Mucosa of gallbladder (tissue), 1 donor: ENCODE data around the gene TLCD1. TPM values are rescaled to one million over a fixed set of nuclear protein-coding genes. Genes with fewer than 3 reads are reported as not detected.
"Not testable (repeated sequence)": the region's sequence is repeated elsewhere in the genome, so short reads cannot be mapped to it uniquely, and the experiment has no call there.

ENCODE experiments used
- DNase-seq: peaks from one replicate; pipeline ENCODE4 v3.0.0-alpha.2; 2020; ENCODE audit warnings: low spot score
- total RNA-seq: library from RNA; stranded (reverse); gene quantifications from one replicate; pipeline ENCODE4 v1.2.1, GENCODE V29; 2021
- donor health status: DM: no; HTN: no; CAD: no.

TLCD1 gene
- total RNA-seq, 1 donor from 2014 or later, result 6.3 TPM

DNA sequence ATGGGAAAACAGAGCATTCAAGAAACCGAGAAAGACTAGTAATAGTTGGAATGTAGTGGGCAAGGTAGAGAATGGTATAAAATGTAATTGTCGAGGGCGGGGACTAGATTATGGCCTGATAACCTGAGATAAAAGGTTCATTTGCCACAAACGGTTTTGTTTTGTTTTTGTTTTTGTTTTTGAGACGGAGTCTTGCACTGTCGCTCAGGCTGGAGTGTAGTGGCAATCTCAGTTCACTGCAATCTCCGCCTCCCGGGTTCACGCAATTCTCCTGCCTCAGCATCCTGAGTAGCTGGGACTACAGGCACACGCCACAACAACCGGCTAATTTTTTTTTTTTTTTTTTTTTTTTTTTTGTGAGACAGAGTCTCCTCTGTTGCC, 3.9 kb upstream of the TLCD1 start:
- no peak for DNase-seq

- DNase-seq, result peak; percentile 97
Measured at GRCh38 chr17:28728364-28729200, 2.5 kb upstream of the TLCD1 start, which contains the start of gene NEK8. Gene NEK8 (plus strand): TSS chr17:28728788. CDS start chr17:28728814, 26 bp downstream.

GRCh38 chr17:28726627-28727491, 826 bp upstream of the TLCD1 start:
- peak; percentile 94 for DNase-seq

DNA sequence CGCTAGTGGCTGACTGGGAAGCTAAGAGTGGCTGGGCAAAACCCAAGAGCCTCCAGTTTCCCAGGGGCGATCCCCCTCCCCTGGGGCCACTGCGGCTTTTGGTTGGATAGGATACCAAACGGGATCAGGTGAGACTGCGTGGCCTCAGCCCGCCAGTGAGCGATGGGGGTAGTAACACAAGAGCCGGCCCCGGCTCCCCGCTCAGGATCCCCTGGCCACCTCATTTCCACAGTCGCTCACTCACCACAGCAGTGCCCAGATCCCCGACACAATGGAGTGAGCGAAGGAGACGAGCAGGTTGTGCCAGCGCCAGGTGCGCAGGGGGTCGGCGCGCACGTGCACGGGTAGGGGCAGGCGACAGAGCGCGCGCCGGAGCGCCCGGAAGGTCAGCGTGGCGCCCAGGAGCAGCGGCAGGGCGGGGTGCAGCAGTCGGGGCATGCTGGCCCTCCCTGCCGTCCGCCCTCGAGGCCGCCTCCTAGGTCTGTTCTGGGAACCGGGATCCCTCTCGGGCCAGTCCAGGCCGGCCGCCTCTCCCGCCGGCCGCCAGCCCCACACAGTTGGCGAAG, 290 bp downstream of the TLCD1 start:
- DNase-seq, result no peak

DNA sequence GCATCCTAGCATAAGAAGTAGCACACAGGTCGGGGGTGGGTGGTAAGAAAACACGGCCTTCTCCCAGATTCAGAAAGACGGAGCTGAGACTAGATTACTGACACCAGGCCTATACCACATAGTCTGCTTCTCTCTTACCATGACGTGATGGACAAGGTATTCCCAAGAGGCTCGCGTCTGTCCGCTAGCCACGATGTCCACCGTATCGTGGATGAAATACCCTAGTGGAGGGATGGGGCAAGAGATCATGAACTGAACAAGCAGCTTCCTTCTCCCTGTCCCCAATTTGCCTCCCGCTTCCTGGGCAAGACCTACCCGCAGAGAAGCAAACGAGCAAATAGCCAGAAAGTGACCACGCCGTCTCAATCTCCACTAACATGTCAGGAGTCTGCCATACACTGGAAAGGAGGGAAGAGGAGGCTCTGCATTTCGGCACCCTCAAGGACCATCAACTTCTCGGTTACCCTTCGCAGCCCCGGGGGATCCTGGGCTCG, 820 bp downstream of the TLCD1 start:
- no peak for DNase-seq

- no peak for DNase-seq
Measured at GRCh38 chr17:28724500-28725165, 1.4 kb downstream of the TLCD1 start.

- DNase-seq, result not testable (repeated sequence)
Measured at GRCh38 chr17:28723836-28724499, 2.1 kb downstream of the TLCD1 start.

GRCh38 chr17:28723159-28723835, 2.7 kb downstream of the TLCD1 start:
- no peak for DNase-seq

GRCh38 chr17:28722417-28723158, 3.4 kb downstream of the TLCD1 start:
- no peak for DNase-seq

DNA sequence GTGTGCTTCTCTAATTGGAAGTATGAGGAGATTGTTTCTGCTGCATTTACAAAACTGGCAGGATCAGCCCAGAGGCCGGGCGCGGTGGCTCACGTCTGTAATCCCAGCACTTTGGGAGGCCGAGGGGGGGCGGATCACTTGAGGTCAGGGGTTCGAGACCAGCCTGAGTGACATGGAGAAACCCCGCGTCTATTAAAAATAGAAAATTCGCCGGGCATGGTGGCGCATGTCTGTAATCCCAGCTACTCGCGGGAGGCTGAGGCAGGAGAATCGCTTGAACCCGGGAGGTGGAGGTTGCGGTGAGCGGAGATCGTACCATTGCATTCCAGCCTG, 5.1 kb downstream of the TLCD1 start:
- not testable (repeated sequence) for DNase-seq

GRCh38 chr17:28720247-28720996, 5.6 kb downstream of the TLCD1 start:
- no peak for DNase-seq

- DNase-seq, result no peak
Measured at GRCh38 chr17:28719021-28719433, 7.0 kb downstream of the TLCD1 start.

DNA sequence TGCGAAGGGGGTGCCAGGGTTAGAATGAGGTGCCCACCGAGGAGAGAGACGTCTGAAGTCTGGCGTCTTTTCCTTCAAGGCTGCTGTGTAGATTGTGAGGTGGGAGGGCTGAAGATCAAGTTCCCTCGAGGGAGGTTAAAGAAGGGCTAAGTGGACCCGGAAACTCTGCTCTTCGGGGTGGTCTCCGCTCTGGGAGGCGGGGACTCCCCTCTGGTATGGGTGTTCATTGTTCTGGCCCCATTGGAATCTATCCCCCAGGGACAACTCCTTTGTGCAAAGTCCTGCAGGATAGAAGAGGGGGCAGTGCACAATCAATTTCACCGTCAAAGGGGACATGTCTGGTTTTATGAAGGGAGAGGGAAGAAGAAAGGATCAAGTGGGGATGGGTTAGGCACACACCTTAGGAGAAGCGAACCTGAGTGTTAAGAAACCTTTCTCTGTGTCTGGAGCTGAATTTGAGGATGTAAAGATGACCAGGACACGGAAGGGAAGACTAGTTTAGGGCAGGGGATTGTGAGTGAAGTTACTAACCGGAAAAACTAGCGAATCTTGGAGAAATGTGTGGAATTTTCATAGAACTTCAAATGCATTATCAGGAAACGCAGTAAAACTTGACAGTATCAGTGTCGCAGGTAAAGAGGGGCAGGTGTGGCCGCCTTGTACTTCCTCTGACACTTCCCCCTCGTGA, 7.6 kb downstream of the TLCD1 start:
- no peak for DNase-seq

GRCh38 chr17:28717578-28718332, 8.3 kb downstream of the TLCD1 start, which contains the start of gene RAB34:
Gene RAB34 (minus strand): TSS chr17:28717868. CDS start chr17:28717266, 602 bp downstream.
- peak; percentile 54 for DNase-seq

GRCh38 chr17:28716740-28717577, 9.1 kb downstream of the TLCD1 start:
- no peak for DNase-seq

GRCh38 chr17:28715217-28715616, 10.8 kb downstream of the TLCD1 start:
- no peak for DNase-seq

- DNase-seq, result no peak
Measured at GRCh38 chr17:28714281-28714680, 11.8 kb downstream of the TLCD1 start.
